NCI-H1048 (cell line): Measurements from ENCODE around the gene ARHGAP22.

Experiments
- DNase-seq: peaks from one replicate; lab custom pipeline; 2025; lab: John Stamatoyannopoulos, UW

The ARHGAP22 gene

GRCh38 chr10:48633381-48634197 lies 28.7 kb upstream of the ARHGAP22 start:
- no peak for DNase-seq

GRCh38 chr10:48632166-48632565 lies 27.3 kb upstream of the ARHGAP22 start:
- no peak for DNase-seq

- DNase-seq, result no peak
Observed at GRCh38 chr10:48627984-48628609, 23.2 kb upstream of the ARHGAP22 start.

GRCh38 chr10:48626986-48627731 lies 22.3 kb upstream of the ARHGAP22 start:
- DNase-seq, result no peak

- DNase-seq, result no peak
Observed at GRCh38 chr10:48626447-48626846, 21.6 kb upstream of the ARHGAP22 start.

- no peak for DNase-seq
Observed at GRCh38 chr10:48625826-48626134, 20.9 kb upstream of the ARHGAP22 start.

GRCh38 chr10:48623607-48624132 lies 18.8 kb upstream of the ARHGAP22 start:
- DNase-seq, result no peak

GRCh38 chr10:48623009-48623408 lies 18.1 kb upstream of the ARHGAP22 start:
- no peak for DNase-seq

GRCh38 chr10:48620719-48621118 lies 15.8 kb upstream of the ARHGAP22 start:
- no peak for DNase-seq

- DNase-seq, result no peak
Observed at GRCh38 chr10:48616436-48616835, 11.6 kb upstream of the ARHGAP22 start.

GRCh38 chr10:48614481-48615390 lies 9.9 kb upstream of the ARHGAP22 start:
- DNase-seq, result no peak

- no peak for DNase-seq
Observed at GRCh38 chr10:48613016-48613415, 8.1 kb upstream of the ARHGAP22 start.

- no peak for DNase-seq
Observed at GRCh38 chr10:48612236-48612943, 7.5 kb upstream of the ARHGAP22 start.

- DNase-seq, result no peak
Observed at GRCh38 chr10:48611133-48611532, 6.3 kb upstream of the ARHGAP22 start.

- DNase-seq, result no peak
Observed at GRCh38 chr10:48610585-48611093, 5.8 kb upstream of the ARHGAP22 start.

GRCh38 chr10:48609899-48610584 lies 5.2 kb upstream of the ARHGAP22 start:
- no peak for DNase-seq

GRCh38 chr10:48609441-48609840 lies 4.6 kb upstream of the ARHGAP22 start:
- DNase-seq, result no peak

GRCh38 chr10:48608976-48609375 lies 4.1 kb upstream of the ARHGAP22 start:
- DNase-seq, result no peak

GRCh38 chr10:48608279-48608681 lies 3.4 kb upstream of the ARHGAP22 start:
- no peak for DNase-seq
